Measurements from ENCODE around the gene CASKIN2.
"Not testable (repeated sequence)": the region's sequence is repeated elsewhere in the genome, so short reads cannot be mapped to it uniquely, and the experiment has no call there.

CASKIN2 gene

GRCh38 chr17:75490173-75490743 is 25.1 kb downstream of the CASKIN2 start:
- no peak for DNase-seq (ENCODE audit: low read depth in 2 of 2, low spot score in 1 of 2)

DNA sequence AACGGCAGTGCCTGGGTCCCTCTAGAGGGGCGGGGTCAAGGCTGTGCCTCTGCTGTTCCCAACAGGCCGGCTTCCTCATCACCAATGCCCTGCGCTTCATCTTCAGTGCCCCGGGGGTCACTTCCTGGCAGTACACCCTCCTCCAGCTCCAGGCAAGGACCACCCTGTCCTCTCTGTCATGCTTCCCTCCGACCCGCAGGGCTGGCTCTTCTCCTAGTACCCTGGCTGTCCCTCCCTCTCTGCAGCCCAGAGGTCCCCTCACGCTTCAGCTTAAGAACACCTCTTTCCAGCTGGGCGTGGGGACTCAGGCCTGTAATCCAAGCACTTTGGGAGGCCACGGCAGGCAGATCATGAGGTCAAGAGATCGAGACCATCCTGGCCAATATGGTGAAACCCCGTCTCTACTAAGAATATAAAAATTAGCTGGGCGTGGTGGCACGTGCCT is 25.8 kb downstream of the CASKIN2 start:
- no peak for DNase-seq (ENCODE audit: low read depth in 2 of 2, low spot score in 1 of 2)

DNA sequence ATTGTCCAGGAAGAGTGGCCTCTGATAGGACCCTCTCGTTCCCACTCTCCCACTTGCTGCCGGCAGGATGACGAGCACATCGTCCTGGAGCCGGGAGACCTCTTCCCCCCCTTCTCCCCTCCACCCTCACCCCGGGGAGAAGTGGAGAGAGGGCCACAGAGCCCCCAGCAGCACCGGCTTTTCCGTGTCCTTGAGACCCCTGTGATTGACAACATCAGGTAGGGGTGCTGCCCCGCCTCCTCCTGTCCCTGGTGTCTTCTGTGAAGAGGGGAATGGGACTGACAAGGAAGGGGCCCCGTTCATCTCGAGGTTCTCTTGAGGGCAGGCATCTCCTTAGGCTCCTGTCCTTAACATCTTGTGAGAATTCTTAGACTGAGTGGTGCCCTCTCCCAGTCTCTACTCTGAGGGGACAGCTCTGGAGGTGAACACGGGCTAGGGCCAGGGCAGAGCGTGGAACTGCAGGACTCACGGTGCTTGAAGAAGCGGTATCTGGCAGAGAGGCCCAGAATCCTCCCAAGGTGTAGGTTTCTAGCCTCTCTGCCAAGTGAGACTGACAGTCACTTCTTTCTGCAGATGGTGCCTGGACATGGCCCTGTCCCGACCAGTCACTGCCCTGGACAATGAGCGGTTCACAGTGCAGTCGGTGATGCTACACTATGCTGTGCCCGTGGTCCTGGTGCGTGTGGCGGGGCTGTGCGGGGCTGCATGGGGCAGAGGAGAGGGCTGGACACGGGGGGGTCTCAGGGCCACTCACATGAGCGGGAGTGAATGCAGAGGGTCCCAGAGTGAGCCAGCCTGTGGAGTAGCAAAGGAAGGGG is 26.4 kb downstream of the CASKIN2 start:
- DNase-seq (ENCODE audit: low read depth in 2 of 2, low spot score in 1 of 2), result no peak

GRCh38 chr17:75487351-75488070 is 27.8 kb downstream of the CASKIN2 start:
- DNase-seq (ENCODE audit: low read depth in 2 of 2, low spot score in 1 of 2), result peak; percentile 3 to 10

DNA sequence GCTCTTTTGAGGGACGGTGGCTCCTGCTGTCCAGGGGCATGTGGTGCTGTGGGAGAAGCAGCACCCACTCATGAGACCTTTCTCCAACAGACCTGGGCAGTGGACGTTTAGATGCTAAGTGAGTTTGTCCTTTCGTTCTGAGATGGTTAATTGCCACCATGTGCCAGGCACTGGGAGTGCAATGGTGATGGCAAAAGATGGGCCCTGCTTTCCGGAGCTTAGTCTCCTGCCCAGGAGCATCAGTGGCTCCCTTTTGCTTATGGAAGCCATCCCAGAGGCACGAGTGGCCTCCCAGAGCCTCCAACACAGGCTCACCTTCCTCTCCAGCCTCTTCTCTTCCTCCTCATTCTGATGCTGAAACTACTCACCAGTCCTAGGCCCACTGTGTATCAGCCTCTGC is 28.4 kb downstream of the CASKIN2 start:
- DNase-seq (ENCODE audit: low read depth in 2 of 2, low spot score in 1 of 2), result no peak

GRCh38 chr17:75486151-75486550 is 29.2 kb downstream of the CASKIN2 start:
- no peak for DNase-seq (ENCODE audit: low read depth in 2 of 2, low spot score in 1 of 2)

- no peak for DNase-seq (ENCODE audit: low read depth in 2 of 2, low spot score in 1 of 2)
Observed at GRCh38 chr17:75485688-75486087, 29.6 kb downstream of the CASKIN2 start.

DNA sequence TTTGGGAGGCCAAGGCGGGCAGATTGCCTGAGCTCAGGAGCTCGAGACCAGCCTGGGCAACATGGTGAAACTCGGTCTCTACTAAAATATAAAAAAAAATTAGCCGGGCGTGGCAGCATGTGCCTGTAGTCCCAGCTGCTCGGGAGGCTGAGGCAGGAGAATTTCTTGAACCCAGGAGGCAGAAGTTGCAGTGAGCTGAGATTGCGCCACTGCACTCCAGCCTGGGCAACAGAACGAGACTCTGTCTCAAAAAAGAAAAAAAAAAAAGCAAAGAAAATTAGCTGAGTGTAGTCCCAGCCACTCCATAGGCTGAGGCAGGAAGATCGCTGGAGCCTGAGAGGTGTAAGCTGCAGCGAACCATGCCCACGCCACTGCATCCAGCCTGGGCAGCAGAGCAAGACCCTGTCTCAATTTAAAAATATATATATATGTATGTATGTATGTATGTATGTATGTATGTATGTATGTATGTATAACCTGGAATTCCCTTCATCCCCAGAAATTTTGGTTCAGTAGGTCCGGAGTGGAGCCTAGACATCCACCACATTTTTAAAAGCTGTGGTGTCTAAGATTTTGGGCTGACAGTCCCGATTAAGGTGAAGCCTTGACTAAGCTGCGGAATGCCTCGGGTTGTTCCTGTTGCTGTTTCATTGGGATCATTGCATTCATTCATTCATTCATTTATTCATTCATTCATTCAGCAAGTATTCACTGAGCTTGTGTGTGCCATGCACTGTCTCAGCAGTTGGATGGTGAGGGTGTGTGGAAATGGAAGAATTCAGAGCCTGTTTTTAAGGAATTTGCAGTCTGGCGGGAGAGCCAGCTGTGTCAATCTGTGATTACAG is 33.0 kb downstream of the CASKIN2 start:
- no peak for DNase-seq (ENCODE audit: low read depth in 2 of 2, low spot score in 1 of 2)

DNA sequence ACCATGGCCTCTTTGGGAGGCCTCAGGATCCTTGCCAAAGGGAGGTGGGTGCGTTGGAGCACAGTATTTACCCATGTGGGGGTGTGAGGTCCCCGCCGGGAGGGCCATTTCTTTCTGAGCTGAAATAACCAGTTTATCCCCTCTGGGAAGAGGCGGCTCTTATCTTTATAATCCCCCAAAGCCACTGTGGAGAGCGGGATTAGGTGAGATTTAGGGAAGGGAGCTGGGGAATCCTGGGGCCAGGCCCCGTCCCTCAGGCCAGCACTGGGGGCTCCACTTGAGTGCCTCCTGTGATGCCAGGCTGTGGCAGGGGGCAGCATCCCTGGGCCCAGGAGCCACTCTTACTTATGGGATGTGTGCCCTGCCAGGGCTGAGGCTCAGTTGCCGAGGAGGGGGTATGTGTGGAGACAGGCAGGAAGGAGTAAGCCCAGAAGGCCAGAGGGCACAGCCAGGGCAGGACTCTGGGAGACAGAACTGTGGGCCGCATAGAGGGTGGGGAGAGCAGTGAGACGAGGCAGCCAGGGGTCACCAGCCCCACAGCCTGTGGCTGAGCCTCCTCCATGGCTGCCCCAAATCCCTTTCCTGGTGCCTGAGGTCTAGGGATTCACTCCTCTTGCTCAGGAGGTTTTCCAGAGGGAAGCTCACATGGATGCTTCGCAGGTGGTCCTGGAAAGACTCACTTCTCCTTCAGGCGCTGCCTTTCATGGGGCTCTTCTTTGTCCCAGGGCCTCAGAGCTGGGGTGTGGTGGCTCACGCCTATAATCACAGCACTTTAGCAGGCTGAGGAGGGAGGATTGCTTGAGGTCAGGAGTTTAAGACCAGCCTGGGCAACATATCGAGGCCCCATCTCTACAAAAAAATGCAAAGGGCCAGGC is 33.9 kb downstream of the CASKIN2 start:
- DNase-seq (ENCODE audit: low read depth in 2 of 2, low spot score in 1 of 2), result no peak

GRCh38 chr17:75480281-75480680 is 35.1 kb downstream of the CASKIN2 start:
- no peak for DNase-seq (ENCODE audit: low read depth in 2 of 2, low spot score in 1 of 2)

- DNase-seq (ENCODE audit: low read depth in 2 of 2, low spot score in 1 of 2), result no peak
Observed at GRCh38 chr17:75478508-75478907, 36.8 kb downstream of the CASKIN2 start.

DNA sequence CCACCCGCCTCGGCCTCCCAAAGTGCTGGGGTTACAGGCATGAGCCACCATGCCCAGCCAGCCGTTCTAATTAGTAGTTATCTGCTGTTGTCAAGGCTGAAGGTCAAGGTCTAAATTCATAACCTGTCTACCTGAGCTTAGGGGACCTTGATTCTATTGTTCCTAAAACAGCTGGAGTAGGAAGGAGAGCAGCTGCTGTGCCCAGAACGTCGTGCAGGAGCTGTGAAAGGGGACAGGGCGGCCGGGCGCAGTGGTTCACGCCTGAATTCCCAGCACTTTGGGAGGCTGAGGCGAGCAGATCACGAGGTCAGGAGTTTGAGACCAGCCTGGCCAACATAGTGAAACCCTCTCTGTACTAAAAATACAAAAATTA is 37.9 kb downstream of the CASKIN2 start:
- DNase-seq (ENCODE audit: low read depth in 2 of 2, low spot score in 1 of 2), result not testable (repeated sequence)

DNA sequence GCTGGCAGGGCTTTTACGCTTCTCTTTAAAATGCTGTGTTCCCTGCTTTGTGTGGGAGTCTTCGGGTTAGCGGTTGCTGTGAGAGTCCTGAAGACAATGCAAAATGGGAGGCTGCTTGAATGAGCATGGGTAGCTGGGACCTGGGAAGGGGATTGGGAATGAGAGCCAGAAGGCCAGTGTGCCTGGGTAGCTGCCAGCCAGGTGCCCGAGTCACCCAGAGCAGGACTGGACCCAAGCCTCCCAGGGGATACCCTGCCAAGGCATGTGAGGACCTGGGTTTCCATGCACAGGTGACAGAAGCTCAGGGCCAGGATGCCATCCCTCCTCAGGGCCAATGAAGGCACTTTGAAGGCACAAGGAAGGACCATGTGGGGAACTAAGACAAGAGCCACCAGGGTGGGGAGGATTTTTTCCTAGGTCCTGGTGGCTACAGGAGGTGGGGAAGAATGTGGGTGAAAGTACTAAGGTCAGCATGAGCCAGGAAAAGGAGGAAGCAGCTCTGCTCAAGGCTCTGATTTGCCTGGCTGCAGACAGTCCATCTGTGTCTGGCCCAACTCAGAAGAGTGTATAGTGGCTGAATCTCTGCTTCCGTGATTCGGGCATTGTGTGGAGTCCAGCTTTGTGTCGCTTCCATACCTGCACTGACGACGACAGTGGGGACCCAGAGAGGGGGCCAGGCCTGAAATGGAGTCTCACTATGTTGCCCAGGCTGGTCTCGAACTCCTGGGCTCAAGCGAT is 38.4 kb downstream of the CASKIN2 start:
- no peak for DNase-seq (ENCODE audit: low read depth in 2 of 2, low spot score in 1 of 2)

GRCh38 chr17:75476271-75476671 is 39.1 kb downstream of the CASKIN2 start:
- DNase-seq (ENCODE audit: low read depth in 2 of 2, low spot score in 1 of 2), result no peak

DNA sequence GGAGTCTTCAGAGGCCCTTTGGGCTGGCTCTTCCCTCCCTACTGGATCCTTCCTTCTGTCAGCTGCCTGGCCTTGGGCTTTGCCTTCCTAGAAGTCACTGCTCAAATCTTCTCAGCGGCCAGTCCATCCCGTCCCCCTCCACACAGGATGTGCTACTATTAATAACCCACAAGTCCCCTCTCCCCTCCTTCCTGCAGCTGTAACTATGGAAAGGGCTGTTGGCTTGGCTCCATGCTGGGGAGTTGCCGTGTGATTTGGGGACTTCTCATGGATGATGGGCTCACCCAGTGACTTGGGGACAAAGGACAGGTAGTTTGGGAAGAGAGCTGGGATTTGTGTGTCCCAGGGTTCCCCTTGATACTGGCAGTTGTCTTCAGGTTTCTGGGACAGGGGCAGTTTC is 39.5 kb downstream of the CASKIN2 start:
- no peak for DNase-seq (ENCODE audit: low read depth in 2 of 2, low spot score in 1 of 2)

- DNase-seq (ENCODE audit: low read depth in 2 of 2, low spot score in 1 of 2), result no peak
Observed at GRCh38 chr17:75475144-75475835, 40.0 kb downstream of the CASKIN2 start.

GRCh38 chr17:75474736-75475135 is 40.6 kb downstream of the CASKIN2 start:
- DNase-seq (ENCODE audit: low read depth in 2 of 2, low spot score in 1 of 2), result no peak

GRCh38 chr17:75473246-75473645 is 42.1 kb downstream of the CASKIN2 start:
- DNase-seq (ENCODE audit: low read depth in 2 of 2, low spot score in 1 of 2), result no peak

- DNase-seq (ENCODE audit: low read depth in 2 of 2, low spot score in 1 of 2), result no peak
Observed at GRCh38 chr17:75472119-75472518, 43.2 kb downstream of the CASKIN2 start.

Data from stimulated activated CD8-positive, alpha-beta memory T cell treated with anti-CD3 and anti-CD28 coated beads, Interleukin-4, amount 100 ng/mL, for 4 hours (primary cell).